ENCODE measurements around the gene MAMDC2. TPM values are rescaled to one million over a fixed set of nuclear protein-coding genes. Genes with fewer than 3 reads are reported as not detected.

Gene MAMDC2
- total RNA-seq, 1 donor from 2014 or later = 0.21 TPM

DNA sequence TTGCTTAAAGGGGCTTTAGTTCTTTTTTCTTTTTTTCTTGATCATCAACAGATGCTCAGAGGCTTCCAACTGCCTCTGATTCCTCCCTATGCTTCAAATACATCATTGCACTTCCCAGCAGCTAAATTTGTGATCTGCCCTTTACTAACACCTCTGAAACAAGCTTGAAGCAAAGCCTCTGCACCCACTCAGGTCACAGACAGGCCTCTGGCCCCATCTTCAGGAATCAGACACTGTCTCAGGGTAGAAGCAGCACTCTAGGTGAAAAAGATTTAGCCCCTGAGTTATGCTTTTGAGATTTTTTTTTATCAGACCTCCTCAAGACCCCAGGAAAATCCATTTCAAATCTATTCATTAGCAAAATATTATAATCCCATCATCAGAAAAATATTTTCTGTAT lies 91.5 kb downstream of the MAMDC2 start:
- Mint-ChIP-seq H3K4me3 (no peak overlapping the region), H3K9me3 (no peaks in the 10 kb centered on the region), H3K27me3 (ENCODE audit: low read depth) (no peaks in the 10 kb centered on the region), H3K36me3 (ENCODE audit: low read depth) (no peaks in the 10 kb centered on the region), H3K4me1 (no peaks in the 10 kb centered on the region), H3K27ac (ENCODE audit: unreplicated experiment) (no peak overlapping the region)
- TF ChIP-seq, protein P1, sequence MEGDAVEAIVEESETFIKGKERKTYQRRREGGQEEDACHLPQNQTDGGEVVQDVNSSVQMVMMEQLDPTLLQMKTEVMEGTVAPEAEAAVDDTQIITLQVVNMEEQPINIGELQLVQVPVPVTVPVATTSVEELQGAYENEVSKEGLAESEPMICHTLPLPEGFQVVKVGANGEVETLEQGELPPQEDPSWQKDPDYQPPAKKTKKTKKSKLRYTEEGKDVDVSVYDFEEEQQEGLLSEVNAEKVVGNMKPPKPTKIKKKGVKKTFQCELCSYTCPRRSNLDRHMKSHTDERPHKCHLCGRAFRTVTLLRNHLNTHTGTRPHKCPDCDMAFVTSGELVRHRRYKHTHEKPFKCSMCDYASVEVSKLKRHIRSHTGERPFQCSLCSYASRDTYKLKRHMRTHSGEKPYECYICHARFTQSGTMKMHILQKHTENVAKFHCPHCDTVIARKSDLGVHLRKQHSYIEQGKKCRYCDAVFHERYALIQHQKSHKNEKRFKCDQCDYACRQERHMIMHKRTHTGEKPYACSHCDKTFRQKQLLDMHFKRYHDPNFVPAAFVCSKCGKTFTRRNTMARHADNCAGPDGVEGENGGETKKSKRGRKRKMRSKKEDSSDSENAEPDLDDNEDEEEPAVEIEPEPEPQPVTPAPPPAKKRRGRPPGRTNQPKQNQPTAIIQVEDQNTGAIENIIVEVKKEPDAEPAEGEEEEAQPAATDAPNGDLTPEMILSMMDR (conservative IDR thresholded peaks at IDR 0.05) = no peak
- DNase-seq (ENCODE audit: low read depth, low spot score) = no peak

DNA sequence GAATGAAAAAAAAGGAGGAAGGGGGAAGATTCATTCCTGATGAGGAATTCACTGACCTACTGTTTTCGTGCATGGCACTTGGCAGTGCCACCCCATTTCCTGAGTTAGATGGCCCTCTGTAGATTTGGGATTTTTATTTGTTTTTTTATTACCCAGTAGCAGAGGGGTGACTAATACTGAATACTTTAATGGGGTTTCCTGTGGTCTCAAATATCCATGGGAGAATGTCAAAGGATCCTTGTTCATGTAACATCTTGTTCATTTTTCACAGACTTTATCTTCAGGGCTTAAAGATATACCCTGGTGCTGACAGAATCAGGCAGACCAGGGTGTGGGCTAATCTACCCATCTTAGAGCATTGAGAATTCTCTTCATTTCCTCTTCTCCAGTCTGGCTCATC lies 93.0 kb downstream of the MAMDC2 start:
- Mint-ChIP-seq H3K9me3 (no peaks in the 10 kb centered on the region), H3K27me3 (ENCODE audit: low read depth) (no peaks in the 10 kb centered on the region)
- no peak for DNase-seq (ENCODE audit: low read depth, low spot score)

GRCh38 chr9:70137577-70137976 lies 93.9 kb downstream of the MAMDC2 start:
- no peak for DNase-seq (ENCODE audit: low read depth, low spot score)

More for the DNA sequence above, 93.0 kb downstream of the MAMDC2 start:
- TF ChIP-seq, protein P1 (conservative IDR thresholded peaks at IDR 0.05) = no peak
- Mint-ChIP-seq H3K27ac (ENCODE audit: unreplicated experiment) (no peak overlapping the region), H3K36me3 (ENCODE audit: low read depth) (no peaks in the 10 kb centered on the region), H3K4me3 (no peak overlapping the region), H3K4me1 (no peaks in the 10 kb centered on the region)

DNA sequence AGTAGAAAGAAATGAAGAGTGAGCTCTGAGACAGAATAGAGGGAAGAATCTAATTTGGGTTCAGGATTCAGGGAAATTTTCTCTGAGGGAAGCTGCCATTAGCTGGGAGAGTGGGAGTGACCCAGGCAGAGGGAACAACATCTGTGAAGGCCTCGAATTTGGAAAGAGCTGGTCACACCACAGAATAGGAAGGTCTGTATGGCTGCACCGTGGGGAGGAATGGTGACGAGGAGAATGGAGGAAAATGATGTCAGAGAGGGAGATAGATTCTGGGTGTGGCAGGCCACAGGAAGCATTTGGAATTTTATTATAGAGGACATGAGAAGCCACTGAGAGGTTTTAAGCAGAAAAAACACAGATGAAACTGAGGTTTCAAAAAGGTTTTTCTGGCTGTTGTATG lies 98.5 kb downstream of the MAMDC2 start:
- no peak for DNase-seq (ENCODE audit: low read depth, low spot score)
- H3K27me3 Mint-ChIP-seq (ENCODE audit: low read depth) = no peaks in the 10 kb centered on the region
- H3K27ac Mint-ChIP-seq (ENCODE audit: unreplicated experiment) = peak overlapping the region; percentile 89
- H3K9me3 Mint-ChIP-seq = peaks cover 3% of the 10 kb centered on the region
- H3K36me3 Mint-ChIP-seq (ENCODE audit: low read depth) = no peaks in the 10 kb centered on the region
- TF ChIP-seq, protein P1 (conservative IDR thresholded peaks at IDR 0.05) = no peak
- no peaks in the 10 kb centered on the region for H3K4me1 Mint-ChIP-seq
- no peak overlapping the region for H3K4me3 Mint-ChIP-seq

More at GRCh38 chr9:70137577-70137976, 93.9 kb downstream of the MAMDC2 start:
- Mint-ChIP-seq H3K36me3 (ENCODE audit: low read depth) (no peaks in the 10 kb centered on the region), H3K9me3 (peaks cover 3% of the 10 kb centered on the region), H3K27me3 (ENCODE audit: low read depth) (no peaks in the 10 kb centered on the region), H3K4me3 (no peak overlapping the region), H3K4me1 (no peaks in the 10 kb centered on the region), H3K27ac (ENCODE audit: unreplicated experiment) (no peak overlapping the region)
- TF ChIP-seq, protein P1 (conservative IDR thresholded peaks at IDR 0.05) = no peak

- H3K27me3 Mint-ChIP-seq (ENCODE audit: low read depth) = no peaks in the 10 kb centered on the region
These were observed 99.9 kb downstream of the MAMDC2 start for GRCh38 chr9:70143394-70144130.

More at GRCh38 chr9:70143394-70144130, 99.9 kb downstream of the MAMDC2 start:
- Mint-ChIP-seq H3K36me3 (ENCODE audit: low read depth) (no peaks in the 10 kb centered on the region), H3K4me1 (no peaks in the 10 kb centered on the region), H3K9me3 (peaks cover 3% of the 10 kb centered on the region), H3K27ac (ENCODE audit: unreplicated experiment) (no peak overlapping the region), H3K4me3 (no peak overlapping the region)
- no peak for DNase-seq (ENCODE audit: low read depth, low spot score)
- TF ChIP-seq, protein P1 (conservative IDR thresholded peaks at IDR 0.05) = no peak

All from neural crest cell (in vitro differentiated cells).